K562 (cell line): ENCODE measurements around the gene ANO2. TPM values are rescaled to one million over a fixed set of nuclear protein-coding genes. Genes with fewer than 3 reads are reported as not detected.

Source experiments
- ATAC-seq: fragments of 200-7000 bp; cut with Tn5 transposase; 3 replicates; pipeline ENCODE4 v1.9.1; 2020; ENCODE audit warnings: moderate library complexity
- BruUV-seq: library from RNA; stranded (reverse); fragments of 400-500 nt; replicated peaks from 2 replicates; lab custom pipeline; 2021; lab: Mats Ljungman, UMichigan
- CTCF ChIA-PET: fragments of 300-600 bp; formaldehyde crosslinking; extraction: SDS; loops from one replicate; lab custom pipeline; 2021; ENCODE audit warnings: low intra/inter-chr PET ratio; lab: Yijun Ruan, JAX
- POLR2A ChIA-PET: fragments of 300-600, 350-650 bp; sonication (Branson Sonifier 250); formaldehyde crosslinking; extraction: SDS; loops from one replicate; lab custom pipeline; 2021; ENCODE audit warnings: antibody characterized with exemption, inconsistent platforms; lab: Yijun Ruan, JAX
- DNase-seq, 4 experiments: peaks; one replicate each; pipeline versions ENCODE4 v3.0.0 to v3.0.0-alpha.2; 2011 to 2018; ENCODE audit warnings: low spot score in 3 of 4, mixed read lengths in 3 of 4; ENCODE audit errors: extremely low read depth in 1 of 4
- FAIRE-seq: peaks from 2 replicates; lab custom pipeline; 2011; peaks lifted over from hg19 to GRCh38; lab: Jason Lieb, UNC
- H2AFZ ChIP-seq: 2 replicates; pipeline ENCODE4 v1.6.0; 2011; ENCODE audit warnings: low read depth, low read length, control low read depth, inconsistent platforms
- H3K27ac ChIP-seq: fragments of 200-600 bp; 3 replicates; pipeline ENCODE4 v1.8.0; 2011; ENCODE audit warnings: low read depth, mild to moderate bottlenecking, control low read depth, inconsistent platforms, low read length, moderate library complexity, mixed read lengths; ENCODE audit errors: extremely low read depth
- H3K27me3 ChIP-seq, 2 experiments: fragments of 300-600 bp in 1 of 2; 2 replicates in 1 of 2; 3 replicates in 1 of 2; pipeline versions ENCODE4 v1.6.0 to v1.8.0; 2011; ENCODE audit warnings: inconsistent platforms in 2 of 2, low read length in 2 of 2, mild to moderate bottlenecking in 1 of 2, mixed read lengths in 1 of 2, moderate library complexity in 1 of 2; ENCODE audit not compliant: control insufficient read depth in 2 of 2, insufficient read depth in 2 of 2
- H3K36me3 ChIP-seq: fragments of 300-600 bp; 3 replicates; pipeline ENCODE4 v1.8.0; 2011; ENCODE audit warnings: mild to moderate bottlenecking, low read length, inconsistent platforms; ENCODE audit not compliant: control insufficient read depth, insufficient read depth
- H3K4me1 ChIP-seq, 2 experiments: fragments of 200-600 bp in 1 of 2; replicated peaks in 1 of 2; 2 replicates in 1 of 2; 3 replicates in 1 of 2; pipeline versions ENCODE4 v1.5.1 to v1.8.0; 2011; ENCODE audit warnings: inconsistent platforms in 2 of 2, low read length in 2 of 2, mild to moderate bottlenecking in 1 of 2, mixed read lengths in 1 of 2, moderate library complexity in 1 of 2; ENCODE audit not compliant: control insufficient read depth in 2 of 2, insufficient read depth in 2 of 2
- H3K4me2 ChIP-seq: 2 replicates; pipeline ENCODE4 v1.6.1; 2011; ENCODE audit warnings: low read length, control low read depth, inconsistent platforms, mixed read lengths; ENCODE audit not compliant: insufficient read depth
- H3K4me3 ChIP-seq: fragments of 200-600 bp; sonication (generic), shearing (Covaris generic); 2 replicates; pipeline ENCODE4 v1.5.1; 2016; ENCODE audit warnings: control low read depth, inconsistent platforms
- H3K79me2 ChIP-seq: fragments of 200-600 bp; 3 replicates; pipeline ENCODE4 v1.8.0; 2011; ENCODE audit warnings: low read length, inconsistent platforms; ENCODE audit not compliant: control insufficient read depth, insufficient read depth
- H3K9ac ChIP-seq, 2 experiments: 2 replicates each; pipeline versions ENCODE4 v1.6.0 to v1.6.1; 2011; ENCODE audit warnings: low read depth in 2 of 2, low read length in 2 of 2, control low read depth in 1 of 2, inconsistent platforms in 1 of 2, mild to moderate bottlenecking in 1 of 2, mixed read lengths in 1 of 2; ENCODE audit not compliant: insufficient read depth in 1 of 2
- H3K9me1 ChIP-seq: one replicate; pipeline ENCODE4 v1.6.0; 2011; ENCODE audit warnings: inconsistent platforms, mild to moderate bottlenecking, low read length, moderate library complexity; ENCODE audit not compliant: control insufficient read depth, insufficient read depth
- H3K9me3 ChIP-seq: replicated peaks from 2 replicates; pipeline ENCODE4 v1.5.1; 2011; ENCODE audit warnings: low read depth, low read length, inconsistent platforms; ENCODE audit not compliant: control insufficient read depth, insufficient read depth
- H4K20me1 ChIP-seq: replicated peaks from 2 replicates; pipeline ENCODE4 v1.6.1; 2011; ENCODE audit warnings: low read length, inconsistent platforms, mixed read lengths; ENCODE audit not compliant: control insufficient read depth, insufficient read depth
- CBFA2T2 ChIP-seq: fragments of 450-650 bp; conservative IDR thresholded peaks from 2 replicates; pipeline ENCODE4 v1.6.1; 2017; ENCODE audit warnings: mild to moderate bottlenecking
- CBFA2T3 ChIP-seq: fragments of 450-650 bp; IDR thresholded peaks from 2 replicates; pipeline ENCODE4 v1.6.1; 2017
- MCM5 ChIP-seq: fragments of 450-650 bp; IDR thresholded peaks from 2 replicates; pipeline ENCODE4 v1.6.1; 2016; ENCODE audit warnings: low read depth
- TEAD1 ChIP-seq, 2 experiments: fragments of 450-650 bp in 1 of 2; sonication (generic) in 1 of 2; formaldehyde crosslinking; IDR thresholded peaks; 2 replicates each; pipeline versions ENCODE4 v1.4.0 to v1.8.0; 2020 to 2022; ENCODE audit warnings: mild to moderate bottlenecking in 2 of 2, missing genetic modification reagents in 1 of 2
- WGBS: fragments of 100-300 bp; shearing (Covaris generic); methylation state at CpG from one replicate; pipeline ENCODE4 v1.1.6; 2016; ENCODE audit warnings: low coverage, mixed read lengths; ENCODE audit not compliant: insufficient coverage; ENCODE audit errors: missing lambda C conversion rate; 5-methylcytosine and 5-hydroxymethylcytosine counted together
- in situ Hi-C: fragments of 300-500 bp; cut with MboI; formaldehyde crosslinking; loops from 4 replicates; pipeline ENCODE4 v1.15.0; 2018; ENCODE audit warnings: inconsistent platforms, mixed read lengths
- intact Hi-C: fragments of 100-400 bp; cut with micrococcal nuclease; formaldehyde crosslinking; loops from 2 replicates; pipeline ENCODE4 v1.14.2; 2022
- polyA plus RNA-seq, 8 experiments: library from polyadenylated mRNA; depleted of rRNA in 4 of 8; stranded (reverse) in 5 of 8; unstranded in 3 of 8; fragments of >200 nt; fragmentation: Nextera tagmentation in 2 of 8; fragmentation: Illumina TruSeq in 1 of 8; extraction: Ambion mirVana in 2 of 8; extraction: Trizol in 1 of 8; gene quantifications; 2 replicates each; pipeline versions ENCODE4 v1.2.1 to v1.2.3, GENCODE V29; 2011 to 2014; ENCODE audit warnings: inconsistent platforms in 1 of 8, missing spikeins in 1 of 8
- total RNA-seq, 7 experiments: library from RNA; depleted of rRNA in 6 of 7; stranded (reverse); fragments of >200 nt in 6 of 7; fragmentation: Illumina TruSeq in 2 of 7; extraction: Trizol in 2 of 7; gene quantifications; 2 replicates each; pipeline versions ENCODE4 v1.2.1 to v1.2.3, GENCODE V29; 2011 to 2021; ENCODE audit warnings: low replicate concordance in 1 of 7

The ANO2 gene
- total and polyA plus RNA-seq, 9 of the 15 experiments (the other 6 are each of a cell fraction or from before 2014, with no cell fraction given), result 0.64 TPM; not detected in 8

GRCh38 chr12:5737778-5738177, 207.3 kb downstream of the ANO2 start:
- Histone ChIP-seq H3K9me3 (no peaks in the 10 kb centered on the region), H3K4me3 (no peak overlapping the region)
- BruUV-seq, result no TSS peak

GRCh38 chr12:5736527-5736926, 208.5 kb downstream of the ANO2 start:
- Histone ChIP-seq H3K4me3 (no peak overlapping the region), H2AFZ (no peak overlapping the region), H3K36me3 (no peaks in the 10 kb centered on the region)
- POLR2A ChIA-PET, result no interaction called here
- BruUV-seq, result no TSS peak
- 0% methylated on average over 5 of the region's 5 CpGs for WGBS
- TF ChIP-seq CBFA2T2, result peak; percentile 39
- peak; percentile 53; the same call in 1 of the 2 replicates for TF ChIP-seq CBFA2T3
- TF ChIP-seq TEAD1 (CRISPR knock-in tag; IDR thresholded peaks at IDR 0.05), result no peak
- TF ChIP-seq, all 486 proteins: peak for 2
- Histone ChIP-seq H3K27me3 (peaks cover 0 to 7% of the 10 kb centered on the region in 2 experiments; a peak in 1 of 5 replicates), H3K9me1 (no peaks in the 10 kb centered on the region), H3K27ac (no peak overlapping the region), H3K9me3 (no peaks in the 10 kb centered on the region), H3K79me2 (no peaks in the 10 kb centered on the region), H3K4me2 (no peak overlapping the region), H3K9ac (no peak overlapping the region), H4K20me1 (no peaks in the 10 kb centered on the region), H3K4me1 (peaks cover 0 to 5% of the 10 kb centered on the region in 2 experiments; a peak in 2 of 5 replicates)
- FAIRE-seq, result no peak
- in situ Hi-C loops, result no loop called here
- CTCF ChIA-PET, result no interaction called here
- intact Hi-C loops, result no loop called here
- ATAC-seq, result no peak
- DNase-seq, result peak in 1 of 4 experiments; percentile 38

More at GRCh38 chr12:5737778-5738177, 207.3 kb downstream of the ANO2 start:
- Histone ChIP-seq H3K36me3 (no peaks in the 10 kb centered on the region), H3K79me2 (no peaks in the 10 kb centered on the region), H3K27ac (no peak overlapping the region), H3K4me2 (no peak overlapping the region), H3K9ac (no peak overlapping the region), H3K9me1 (no peaks in the 10 kb centered on the region), H2AFZ (no peak overlapping the region), H4K20me1 (no peaks in the 10 kb centered on the region), H3K4me1 (peaks cover 0 to 5% of the 10 kb centered on the region in 2 experiments; a peak in 2 of 5 replicates), H3K27me3 (peaks cover 0 to 7% of the 10 kb centered on the region in 2 experiments; a peak in 1 of 5 replicates)
- intact Hi-C loops (no loop called here), in situ Hi-C loops (no loop called here)
- no peak for TF ChIP-seq MCM5
- FAIRE-seq (no peak), ATAC-seq (no peak), DNase-seq (no peak)
- 47% methylated on average over 3 of the region's 3 CpGs for WGBS
- ChIA-PET POLR2A (no interaction called here), CTCF (no interaction called here)
